Measurements from ENCODE around the gene UPK1B. TPM values are rescaled to one million over a fixed set of nuclear protein-coding genes. Genes with fewer than 3 reads are reported as not detected.

UPK1B gene
- total RNA-seq, 1 experiment from 2014 or later: 1.0 TPM

DNA sequence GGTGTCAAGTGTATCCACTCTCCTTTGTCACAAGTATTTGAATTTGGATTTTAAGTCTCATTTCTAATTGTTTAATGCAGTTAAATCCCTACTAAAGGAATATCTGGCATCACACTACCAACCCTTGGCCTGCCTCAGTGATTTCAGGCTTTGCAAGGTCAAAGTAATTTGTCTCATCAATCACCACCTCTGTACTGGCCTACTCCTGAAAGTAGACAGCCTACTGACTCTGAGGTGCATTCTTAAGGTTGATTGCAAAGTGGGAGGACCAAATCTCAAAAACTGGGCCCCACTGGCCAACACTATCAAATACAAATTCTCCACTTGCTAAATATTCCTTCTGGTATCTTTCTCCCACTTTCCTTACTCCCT is 28.3 kb upstream of the UPK1B start:
- H3K23me2 ChIP-seq (ENCODE audit: insufficient read length, low read depth, low read length, poor library complexity, severe bottlenecking): no peaks in the 10 kb centered on the region
- H3K27me3 Mint-ChIP-seq (ENCODE audit: low read depth): peaks cover 9% of the 10 kb centered on the region
- no peaks in the 10 kb centered on the region for H3K79me1 ChIP-seq (ENCODE audit: insufficient read depth, low read depth, low read length, poor library complexity, severe bottlenecking)
- no peak overlapping the region for H2BK120ac ChIP-seq (ENCODE audit: low read depth, low read length, poor library complexity, severe bottlenecking)
- no peaks in the 10 kb centered on the region for H3K27me3 ChIP-seq (ENCODE audit: insufficient read depth, low read length)
- H3K27ac ChIP-seq (ENCODE audit: insufficient read length, low read depth, low read length): no peak overlapping the region
- no peaks in the 10 kb centered on the region for H3K79me2 ChIP-seq (ENCODE audit: insufficient read depth, low read length)
- no peak overlapping the region for H3K23ac ChIP-seq (ENCODE audit: insufficient read length, low read depth, low read length)
- H3K4me1 ChIP-seq (ENCODE audit: insufficient read depth, low read length): no peaks in the 10 kb centered on the region
- H3K14ac ChIP-seq (ENCODE audit: insufficient read depth, low read length): no peak overlapping the region
- peaks cover 3 to 4% of the 10 kb centered on the region in 2 experiments; a peak in 1 of 4 replicates for H3K4me1 Mint-ChIP-seq
- H2BK12ac ChIP-seq (ENCODE audit: insufficient read length, low read depth, low read length): no peak overlapping the region
- H3K4me3 Mint-ChIP-seq: no peak overlapping the region
- H3K9ac ChIP-seq (ENCODE audit: extremely low read depth, insufficient read length, low read length): no peak overlapping the region
- H4K8ac ChIP-seq (replicated peaks; ENCODE audit: insufficient read length, low read depth, low read length): no peak overlapping the region
- no peaks in the 10 kb centered on the region for H4K20me1 ChIP-seq (ENCODE audit: control insufficient read depth, insufficient read depth, insufficient read length)
- no peak for TF ChIP-seq CTCF (conservative IDR thresholded peaks at IDR 0.05)
- no peak overlapping the region for H3K56ac ChIP-seq (ENCODE audit: insufficient read length, low read depth, low read length)
- H3K4me2 ChIP-seq (ENCODE audit: insufficient read depth, insufficient read length, low read length): no peak overlapping the region
- H3K27ac Mint-ChIP-seq: no peak overlapping the region; a peak in 1 of 7 replicates
- H4K5ac ChIP-seq (ENCODE audit: insufficient read length, low read depth, low read length): no peak overlapping the region
- H2BK5ac ChIP-seq (ENCODE audit: insufficient read length, low read length): no peak overlapping the region
- no peak overlapping the region for H4K91ac ChIP-seq (ENCODE audit: insufficient read length, low read depth, low read length)
- H2BK20ac ChIP-seq (ENCODE audit: low read depth, low read length, poor library complexity, severe bottlenecking): no peak overlapping the region
- no peak overlapping the region for H3K4ac ChIP-seq (ENCODE audit: low read depth, low read length)
- DNase-seq: no peak
- no peak overlapping the region for H3T11ph ChIP-seq (ENCODE audit: low read length)
- peaks cover 4 to 11% of the 10 kb centered on the region in 2 experiments; a peak in 4 of 5 replicates for H3K9me3 Mint-ChIP-seq
- no peak overlapping the region for H2AK5ac ChIP-seq (ENCODE audit: insufficient read length, low read length)
- no peak overlapping the region for H2BK15ac ChIP-seq (ENCODE audit: low read depth, low read length)
- peaks cover 0 to 13% (median 0%) of the 10 kb centered on the region in 3 experiments; a peak in 3 of 7 replicates for H3K36me3 Mint-ChIP-seq (ENCODE audit: insufficient read depth in 1 of 3, low read depth in 3 of 3)
- no peak overlapping the region for H3K18ac ChIP-seq (ENCODE audit: insufficient read length, low read depth, low read length)
- H3K9me3 ChIP-seq (ENCODE audit: control insufficient read depth, low read depth, low read length): no peaks in the 10 kb centered on the region
- H2AFZ ChIP-seq (ENCODE audit: low read length): no peak overlapping the region
